GM18519 (cell line): ENCODE data around the gene AGTR1.
"Not testable (repeated sequence)": the region's sequence is repeated elsewhere in the genome, so short reads cannot be mapped to it uniquely, and the experiment has no call there.

Experiments
- ATAC-seq: cut with Tn5 transposase; IDR thresholded peaks from one replicate; pipeline ENCODE4 v1.9.1; 2021; ENCODE audit warnings: mild to moderate bottlenecking, moderate library complexity; ENCODE audit not compliant: unreplicated experiment, low FRiP score

Gene AGTR1

GRCh38 chr3:148717885-148718561, 20.3 kb downstream of the AGTR1 start:
- ATAC-seq = no peak

DNA sequence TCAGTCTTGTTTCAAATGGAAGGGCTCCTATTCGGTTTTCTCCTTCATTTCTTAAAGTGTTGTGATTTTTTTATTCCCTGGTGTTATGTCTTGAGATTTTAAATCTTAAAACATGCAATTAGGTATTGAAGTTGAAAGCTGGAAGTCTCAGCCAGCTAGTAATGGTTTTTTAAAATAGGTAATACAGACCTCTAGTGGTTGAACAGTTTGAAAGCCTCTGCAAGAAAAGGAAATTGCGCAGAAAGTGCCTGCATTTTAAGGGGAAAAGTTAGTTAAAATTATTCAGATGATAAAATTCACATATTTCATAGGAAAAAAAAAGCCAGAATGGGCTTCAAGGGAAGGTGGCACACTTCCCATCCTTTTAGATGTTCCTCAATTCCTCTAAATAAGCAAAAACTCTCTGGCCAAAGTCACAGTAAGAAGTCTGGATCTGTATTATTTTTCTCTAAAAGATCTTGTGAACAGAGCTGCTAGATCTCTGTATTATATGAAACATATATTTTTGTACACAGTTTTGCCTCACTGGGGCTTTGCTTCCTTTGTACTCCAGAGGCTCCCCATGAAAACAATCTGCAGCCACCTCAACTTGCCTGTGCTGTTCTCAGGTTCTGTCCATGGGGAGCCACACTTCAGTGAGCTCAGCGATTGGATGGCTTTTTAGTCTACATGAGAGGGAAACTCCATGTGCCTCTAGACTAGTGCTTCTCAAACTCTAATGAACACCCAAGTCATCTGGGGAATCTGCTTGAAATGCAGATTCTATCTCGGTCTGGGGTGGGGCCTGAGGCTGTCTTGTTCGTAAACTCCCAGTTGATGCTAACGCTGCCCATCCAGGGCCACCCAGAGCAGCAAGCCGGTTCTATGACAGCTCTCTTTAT, 21.5 kb downstream of the AGTR1 start:
- ATAC-seq = no peak

DNA sequence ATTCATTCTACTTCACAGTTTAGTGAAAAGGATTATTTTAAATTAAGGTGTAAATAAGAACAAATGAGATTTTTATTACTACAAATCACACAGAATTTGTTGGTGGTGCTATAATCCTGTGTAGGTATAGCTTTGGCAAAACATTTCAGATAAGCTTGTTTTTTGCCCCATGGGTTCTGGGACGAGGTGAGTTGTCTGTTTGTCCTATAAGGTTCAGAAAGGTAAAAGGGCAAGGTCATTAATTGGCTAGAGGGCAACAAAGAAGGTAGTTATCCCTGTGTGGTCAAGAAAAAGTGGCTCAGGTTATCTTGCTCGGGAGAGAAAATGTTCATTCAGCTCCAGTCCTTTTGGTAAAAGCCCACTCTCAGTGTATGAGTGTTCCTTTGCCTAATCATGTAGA, 23.2 kb downstream of the AGTR1 start:
- ATAC-seq = no peak

DNA sequence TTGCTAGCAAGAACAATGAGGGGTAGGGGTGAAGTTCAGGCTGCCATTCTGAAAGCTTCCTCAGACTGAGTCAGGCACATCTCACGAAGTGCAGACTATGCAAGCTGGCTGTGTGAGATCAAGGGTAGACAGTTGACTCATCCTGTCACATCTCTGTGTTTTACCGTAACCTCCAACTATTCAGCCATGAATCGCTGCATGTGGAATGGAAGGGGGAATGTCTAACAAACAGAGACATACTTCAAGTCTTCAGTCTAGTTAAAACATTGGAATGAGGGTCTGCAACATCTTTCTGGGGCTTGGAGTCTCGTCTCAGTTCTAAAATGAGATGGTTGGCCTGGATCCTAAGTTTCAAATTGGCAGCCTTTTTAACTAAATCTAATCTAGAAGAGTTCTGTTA, 25.9 kb downstream of the AGTR1 start:
- ATAC-seq = no peak

- ATAC-seq = peak; percentile 78
Observed at GRCh38 chr3:148727231-148727630, 29.5 kb downstream of the AGTR1 start.

- ATAC-seq = no peak
Observed at GRCh38 chr3:148728753-148729152, 31.1 kb downstream of the AGTR1 start.

DNA sequence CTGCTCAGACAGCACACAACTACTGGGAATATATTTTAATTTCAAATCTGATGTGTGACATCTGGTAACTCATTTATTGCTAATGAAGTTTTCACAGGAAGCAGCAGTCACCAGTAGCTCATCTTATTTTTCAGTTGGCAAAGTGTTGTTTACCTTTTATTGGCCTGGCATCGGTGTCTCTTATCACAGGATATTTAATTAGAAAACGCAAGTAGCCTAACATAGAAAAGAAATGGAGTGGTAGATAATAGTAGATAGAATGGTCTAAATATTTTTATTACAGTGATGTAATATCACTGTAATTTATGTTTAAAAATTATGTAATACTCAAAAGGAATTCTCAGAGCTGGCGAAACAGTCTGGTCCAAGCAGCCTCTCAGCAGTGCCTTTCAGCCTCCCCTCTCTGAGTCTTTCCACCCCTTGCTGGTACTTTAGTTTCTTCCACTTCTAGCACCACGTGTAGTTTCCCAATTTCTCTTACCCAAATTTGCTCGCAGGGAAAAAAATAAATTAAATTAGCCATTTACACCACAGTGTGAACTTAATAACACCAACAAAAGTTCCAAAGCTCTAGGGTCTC, 31.9 kb downstream of the AGTR1 start:
- ATAC-seq = no peak

GRCh38 chr3:148730676-148731075, 33.0 kb downstream of the AGTR1 start:
- ATAC-seq = no peak

DNA sequence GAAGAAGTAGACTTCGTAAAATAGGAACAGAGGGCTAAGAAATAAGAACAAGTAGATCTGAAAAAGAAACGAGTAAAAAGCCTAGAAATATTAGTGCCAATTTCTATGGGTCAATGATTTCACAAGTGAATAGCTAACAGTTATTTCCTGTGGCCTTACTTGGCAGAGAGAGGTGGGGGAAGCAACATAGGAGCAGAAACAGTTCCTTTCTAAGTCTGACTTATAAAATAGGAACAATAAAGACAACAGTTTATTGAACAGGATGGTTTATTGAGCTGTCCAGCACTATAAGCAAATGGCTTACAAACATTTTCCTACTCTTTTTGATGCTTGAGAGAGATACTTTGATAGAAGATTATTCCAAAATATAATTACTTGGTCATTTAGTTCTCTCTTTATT, 37.9 kb downstream of the AGTR1 start:
- ATAC-seq = no peak

GRCh38 chr3:148736086-148736485, 38.4 kb downstream of the AGTR1 start:
- ATAC-seq = no peak

GRCh38 chr3:148737104-148737530, 39.4 kb downstream of the AGTR1 start:
- no peak for ATAC-seq

GRCh38 chr3:148739720-148740119, 42.0 kb downstream of the AGTR1 start:
- ATAC-seq = no peak

- ATAC-seq = no peak
Observed at GRCh38 chr3:148740291-148740690, 42.6 kb downstream of the AGTR1 start.

- no peak for ATAC-seq
Observed at GRCh38 chr3:148741219-148741618, 43.5 kb downstream of the AGTR1 start.

DNA sequence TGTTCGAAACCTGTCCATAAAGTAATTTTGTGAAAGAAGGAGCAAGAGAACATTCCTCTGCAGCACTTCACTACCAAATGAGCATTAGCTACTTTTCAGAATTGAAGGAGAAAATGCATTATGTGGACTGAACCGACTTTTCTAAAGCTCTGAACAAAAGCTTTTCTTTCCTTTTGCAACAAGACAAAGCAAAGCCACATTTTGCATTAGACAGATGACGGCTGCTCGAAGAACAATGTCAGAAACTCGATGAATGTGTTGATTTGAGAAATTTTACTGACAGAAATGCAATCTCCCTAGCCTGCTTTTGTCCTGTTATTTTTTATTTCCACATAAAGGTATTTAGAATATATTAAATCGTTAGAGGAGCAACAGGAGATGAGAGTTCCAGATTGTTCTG, 44.4 kb downstream of the AGTR1 start:
- ATAC-seq = no peak

GRCh38 chr3:148746053-148746452, 48.4 kb downstream of the AGTR1 start:
- no peak for ATAC-seq

GRCh38 chr3:148748283-148748682, 50.6 kb downstream of the AGTR1 start:
- ATAC-seq = no peak

DNA sequence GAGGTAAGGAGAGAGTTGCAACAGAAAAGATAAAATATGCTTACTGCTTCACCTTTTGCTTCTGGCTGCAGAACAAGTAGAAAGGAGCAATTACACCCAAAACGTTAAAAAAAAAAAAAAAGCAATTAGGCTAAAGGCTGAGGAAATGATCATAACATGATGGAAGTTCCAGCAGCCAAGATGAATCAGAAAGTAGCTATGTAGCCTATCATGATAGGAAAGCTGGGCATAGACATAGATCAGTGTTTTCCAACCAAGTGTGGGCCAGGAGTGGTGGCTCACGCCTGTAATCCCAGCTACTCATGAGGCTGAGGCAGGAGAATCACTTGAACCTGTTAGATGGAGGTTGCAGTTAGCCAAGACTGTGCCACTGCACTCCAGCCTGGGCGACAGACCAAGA, 52.6 kb downstream of the AGTR1 start:
- no peak for ATAC-seq

DNA sequence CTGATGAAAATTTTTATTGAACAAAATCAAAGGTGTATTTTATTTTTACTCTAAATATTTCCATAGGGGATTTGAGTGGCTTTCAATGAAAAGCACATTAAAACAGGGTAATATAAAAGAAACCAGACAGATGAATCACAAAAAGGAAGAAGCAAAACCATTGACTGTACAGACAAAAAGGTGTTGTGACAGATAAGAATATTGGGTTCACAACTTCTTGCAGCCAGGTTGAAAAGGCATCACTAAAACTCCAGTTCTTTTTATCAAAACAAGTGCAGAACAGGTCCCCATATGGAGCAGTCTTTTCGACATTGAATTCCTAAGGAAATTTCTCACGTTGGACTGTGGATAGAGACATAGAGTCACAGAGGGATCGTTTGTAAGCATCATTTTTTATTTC, 53.8 kb downstream of the AGTR1 start:
- no peak for ATAC-seq

DNA sequence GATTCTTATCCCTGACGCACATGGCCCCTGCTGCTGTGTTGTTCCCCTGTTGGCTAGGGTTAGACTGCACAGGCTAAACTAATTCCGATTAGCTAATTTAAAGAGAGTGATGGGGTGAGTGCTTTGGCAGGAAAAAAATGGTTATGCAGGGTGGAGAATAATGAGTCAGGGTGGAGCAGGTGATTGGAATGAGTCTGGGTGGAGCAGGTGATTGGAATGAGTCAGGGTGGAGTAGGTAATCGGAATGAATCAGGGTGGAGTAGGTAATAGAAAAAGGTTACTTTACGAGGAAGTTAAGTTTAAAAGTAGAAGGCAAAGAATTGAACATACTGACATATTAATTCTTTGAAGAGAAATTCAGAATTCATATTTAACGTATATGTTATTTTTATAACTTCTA, 55.7 kb downstream of the AGTR1 start:
- ATAC-seq = not testable (repeated sequence)

DNA sequence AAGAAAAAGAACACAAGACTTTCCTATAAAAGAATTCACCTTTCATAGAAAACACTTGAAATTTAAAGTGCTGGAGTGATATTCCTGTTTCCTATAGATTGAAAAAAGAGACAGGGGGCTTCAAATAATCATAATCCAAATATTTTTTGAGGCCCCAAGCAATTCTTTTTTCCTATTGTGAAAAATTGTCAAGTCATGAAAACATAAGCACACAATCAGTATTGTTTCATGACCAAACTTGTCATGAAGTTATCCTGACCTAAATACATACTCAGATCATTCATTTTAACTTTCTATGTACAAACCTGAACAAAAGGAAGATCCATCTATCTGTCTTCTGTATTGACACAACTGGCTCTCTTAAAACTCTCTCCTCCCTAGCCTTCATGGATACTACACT, 57.9 kb downstream of the AGTR1 start:
- ATAC-seq = no peak

DNA sequence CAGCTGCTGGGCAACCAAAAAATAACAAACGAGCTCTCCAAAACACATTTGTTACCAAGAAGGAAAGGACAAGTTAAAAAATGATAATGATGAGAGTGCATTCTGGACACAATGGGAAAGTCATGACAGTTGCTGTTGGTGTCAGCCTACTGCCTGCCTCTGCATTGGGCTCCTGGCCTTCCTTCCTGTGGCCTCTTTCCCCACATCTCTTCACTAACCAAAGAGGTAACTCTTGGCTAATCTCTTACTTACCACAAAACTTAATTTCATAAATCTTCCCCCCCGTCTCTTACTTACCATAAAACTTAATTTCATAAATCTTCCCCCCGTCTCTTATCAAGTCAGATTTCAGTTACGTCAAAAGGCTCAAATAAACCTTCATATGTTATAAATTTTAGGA, 58.6 kb downstream of the AGTR1 start:
- no peak for ATAC-seq
